Osteoblast (primary cell): ENCODE measurements around the gene ACVR1C. TPM values are rescaled to one million over a fixed set of nuclear protein-coding genes. Genes with fewer than 3 reads are reported as not detected.

Experiments
- DNase-seq: peaks from one replicate; pipeline ENCODE4 v3.0.0; 2011; ENCODE audit warnings: low spot score, mixed read lengths; ENCODE audit not compliant: insufficient read length; ENCODE audit errors: missing footprints
- H2AFZ ChIP-seq: 2 replicates; pipeline ENCODE4 v1.6.0; 2011; ENCODE audit warnings: mild to moderate bottlenecking, low read length
- H3K27ac ChIP-seq: 2 replicates; pipeline ENCODE4 v1.5.1; 2011; ENCODE audit warnings: mild to moderate bottlenecking, low read depth, low read length, moderate library complexity
- H3K27me3 ChIP-seq: 2 replicates; pipeline ENCODE4 v1.6.0; 2012; ENCODE audit warnings: mild to moderate bottlenecking, control low read depth, inconsistent platforms, low read length, moderate library complexity; ENCODE audit not compliant: insufficient read depth
- H3K36me3 ChIP-seq: 2 replicates; pipeline ENCODE4 v1.5.1; 2011; ENCODE audit warnings: mild to moderate bottlenecking, low read length, control low read depth, moderate library complexity; ENCODE audit not compliant: insufficient read depth
- H3K4me1 ChIP-seq: 2 replicates; pipeline ENCODE4 v1.5.1; 2011; ENCODE audit warnings: mild to moderate bottlenecking, low read length, control low read depth, moderate library complexity; ENCODE audit not compliant: insufficient read depth
- H3K4me2 ChIP-seq: 2 replicates; pipeline ENCODE4 v1.6.0; 2011; ENCODE audit warnings: mild to moderate bottlenecking, low read length; ENCODE audit not compliant: insufficient read depth
- H3K4me3 ChIP-seq: fragments of 200-600 bp; sonication (generic); 3 replicates; pipeline ENCODE4 v1.5.1; 2012; ENCODE audit warnings: mild to moderate bottlenecking, low read length, inconsistent platforms; ENCODE audit not compliant: insufficient read depth
- H3K79me2 ChIP-seq: 2 replicates; pipeline ENCODE4 v1.6.0; 2012; ENCODE audit warnings: mild to moderate bottlenecking, low read length, control low read depth, inconsistent platforms; ENCODE audit not compliant: insufficient read depth
- H3K9me3 ChIP-seq: 2 replicates; pipeline ENCODE4 v1.5.1; 2011; ENCODE audit warnings: low read depth, low read length, control low read depth
- H4K20me1 ChIP-seq: 2 replicates; pipeline ENCODE4 v1.6.0; 2012; ENCODE audit warnings: mild to moderate bottlenecking, low read length, control low read depth; ENCODE audit not compliant: insufficient read depth
- total RNA-seq: library from RNA; depleted of rRNA; stranded (reverse); fragments of >200 nt; gene quantifications from 2 replicates; pipeline ENCODE4 v1.2.3, GENCODE V29; 2012
- TF ChIP-seq, protein P1 (sequence below): IDR thresholded peaks from 2 replicates; pipeline ENCODE4 v1.5.1; 2011; ENCODE audit warnings: mild to moderate bottlenecking, low read depth, low read length, moderate library complexity; ENCODE audit errors: extremely low read depth

Gene ACVR1C
- 0.29 and 0.36 TPM in 2 replicates for total RNA-seq

DNA sequence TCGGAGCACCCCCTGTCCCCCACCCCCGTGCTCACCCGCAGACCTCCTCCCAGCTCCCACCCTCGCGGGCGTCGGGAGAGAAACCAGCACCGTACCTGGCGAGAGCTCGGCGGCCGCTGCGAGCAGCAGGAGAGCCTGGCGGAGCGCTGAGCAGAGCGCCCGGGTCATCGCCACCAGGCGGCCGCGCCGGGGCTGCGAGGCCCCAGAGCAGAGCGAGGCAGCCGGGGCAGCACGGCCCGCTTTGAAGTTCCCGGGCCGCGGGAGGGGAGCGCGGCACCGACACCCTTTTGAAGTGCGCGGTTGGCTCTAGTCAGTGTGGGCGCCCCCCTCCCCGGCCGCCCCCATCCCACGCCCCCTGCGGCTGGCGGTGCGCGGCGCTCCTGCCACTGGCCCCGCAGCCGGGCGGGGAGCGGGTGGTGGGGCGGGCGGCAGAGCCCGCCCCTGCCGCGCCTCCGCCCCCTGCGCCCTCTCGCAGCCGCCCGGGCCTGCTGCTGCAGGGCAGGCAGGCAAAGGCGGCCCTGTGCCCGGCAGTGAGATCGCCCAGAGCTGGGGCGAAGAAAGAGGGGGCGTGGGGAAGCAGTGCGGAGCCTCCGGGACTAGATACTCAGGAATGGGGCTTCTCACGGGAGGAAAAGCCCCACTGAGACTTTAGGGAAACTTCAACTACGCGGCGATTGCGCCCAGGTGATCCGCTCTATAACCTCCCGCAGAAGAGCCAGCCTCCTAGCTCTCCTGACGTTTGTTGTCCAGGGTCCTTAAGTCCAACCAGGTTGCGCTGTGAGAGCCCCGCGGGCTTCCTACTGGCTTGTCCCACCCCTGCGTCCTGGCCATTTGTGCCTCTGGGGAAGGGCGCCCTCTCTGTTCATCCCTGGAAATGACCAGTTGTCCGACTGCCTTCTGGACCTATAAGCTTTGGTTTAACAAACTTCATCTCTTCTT, at the start of gene ACVR1C:
ACVR1C (minus strand) TSS at position 388 of the 939 bp plus-strand sequence; CDS start at position 168, 220 bp downstream.
- H3K27ac ChIP-seq: no peak within 1 kb of the TSS
- peaks cover 5% of the 10 kb centered on the region for H3K4me1 ChIP-seq
- H3K27me3 ChIP-seq: peaks cover 14% of the 10 kb centered on the region
- H3K4me3 ChIP-seq: peak within 1 kb of the TSS; percentile 72
- no peaks in the 10 kb centered on the region for H3K36me3 ChIP-seq
- H3K79me2 ChIP-seq: no peaks in the 10 kb centered on the region
- H4K20me1 ChIP-seq: no peaks in the 10 kb centered on the region
- DNase-seq: peak; percentile 97
- H3K4me2 ChIP-seq: peak within 1 kb of the TSS; percentile 92
- TF ChIP-seq, protein P1, sequence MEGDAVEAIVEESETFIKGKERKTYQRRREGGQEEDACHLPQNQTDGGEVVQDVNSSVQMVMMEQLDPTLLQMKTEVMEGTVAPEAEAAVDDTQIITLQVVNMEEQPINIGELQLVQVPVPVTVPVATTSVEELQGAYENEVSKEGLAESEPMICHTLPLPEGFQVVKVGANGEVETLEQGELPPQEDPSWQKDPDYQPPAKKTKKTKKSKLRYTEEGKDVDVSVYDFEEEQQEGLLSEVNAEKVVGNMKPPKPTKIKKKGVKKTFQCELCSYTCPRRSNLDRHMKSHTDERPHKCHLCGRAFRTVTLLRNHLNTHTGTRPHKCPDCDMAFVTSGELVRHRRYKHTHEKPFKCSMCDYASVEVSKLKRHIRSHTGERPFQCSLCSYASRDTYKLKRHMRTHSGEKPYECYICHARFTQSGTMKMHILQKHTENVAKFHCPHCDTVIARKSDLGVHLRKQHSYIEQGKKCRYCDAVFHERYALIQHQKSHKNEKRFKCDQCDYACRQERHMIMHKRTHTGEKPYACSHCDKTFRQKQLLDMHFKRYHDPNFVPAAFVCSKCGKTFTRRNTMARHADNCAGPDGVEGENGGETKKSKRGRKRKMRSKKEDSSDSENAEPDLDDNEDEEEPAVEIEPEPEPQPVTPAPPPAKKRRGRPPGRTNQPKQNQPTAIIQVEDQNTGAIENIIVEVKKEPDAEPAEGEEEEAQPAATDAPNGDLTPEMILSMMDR: peak; percentile 74
- peak within 1 kb of the TSS; percentile 94 for H2AFZ ChIP-seq
- H3K9me3 ChIP-seq: no peaks in the 10 kb centered on the region

DNA sequence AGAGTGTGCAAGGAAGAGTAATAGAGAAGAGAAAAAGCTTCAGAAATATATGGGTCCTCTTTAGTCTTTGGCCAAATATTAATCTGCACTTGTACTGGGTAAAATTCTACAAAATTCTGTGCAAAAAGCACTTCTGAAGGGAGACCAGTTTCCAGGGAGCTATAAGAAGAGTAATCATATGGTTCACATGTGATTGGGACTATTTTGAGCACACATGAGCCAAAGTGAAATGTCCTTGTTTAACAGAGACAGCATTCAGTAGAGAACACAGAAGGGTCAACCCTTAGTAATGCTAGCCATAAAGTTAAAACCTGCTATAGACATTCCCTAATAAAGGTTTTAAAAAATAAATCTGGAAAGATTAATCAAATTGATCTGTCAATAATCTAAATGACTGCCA, 49.3 kb upstream of the ACVR1C start:
- H3K4me3 ChIP-seq: no peak overlapping the region

DNA sequence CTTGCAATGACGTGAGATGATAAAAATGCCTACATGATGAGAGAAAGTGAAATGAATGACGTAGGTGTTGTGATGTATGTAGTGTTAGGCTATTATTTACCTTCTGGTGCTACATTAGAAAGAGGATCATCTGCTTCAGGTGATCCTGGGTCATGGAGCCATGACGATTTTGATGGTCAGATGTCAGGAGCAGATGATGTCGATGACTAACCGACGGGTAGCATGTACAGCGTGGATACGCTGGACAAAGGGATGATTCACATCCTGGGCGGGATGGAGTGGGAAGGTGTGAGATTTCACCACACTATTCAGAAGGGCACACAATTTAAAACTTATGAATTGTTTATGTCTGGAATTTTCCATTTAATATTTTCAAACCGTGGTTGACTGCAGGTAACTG, 43.5 kb upstream of the ACVR1C start:
- TF ChIP-seq, protein P1: no peak
- DNase-seq: no peak
- no peaks in the 10 kb centered on the region for H4K20me1 ChIP-seq
- no peaks in the 10 kb centered on the region for H3K36me3 ChIP-seq
- no peaks in the 10 kb centered on the region for H3K27me3 ChIP-seq
- H3K9me3 ChIP-seq: no peaks in the 10 kb centered on the region
- no peak overlapping the region for H3K4me2 ChIP-seq
- no peak overlapping the region for H3K4me3 ChIP-seq
- H3K79me2 ChIP-seq: no peaks in the 10 kb centered on the region
- no peaks in the 10 kb centered on the region for H3K4me1 ChIP-seq
- no peak overlapping the region for H3K27ac ChIP-seq
- H2AFZ ChIP-seq: no peak overlapping the region

More for the DNA sequence above, 49.3 kb upstream of the ACVR1C start:
- H3K79me2 ChIP-seq: no peaks in the 10 kb centered on the region
- no peak overlapping the region for H3K27ac ChIP-seq
- TF ChIP-seq, protein P1: no peak
- H3K4me2 ChIP-seq: no peak overlapping the region
- no peaks in the 10 kb centered on the region for H3K36me3 ChIP-seq
- no peaks in the 10 kb centered on the region for H3K27me3 ChIP-seq
- H3K4me1 ChIP-seq: no peaks in the 10 kb centered on the region
- no peak overlapping the region for H2AFZ ChIP-seq
- no peaks in the 10 kb centered on the region for H3K9me3 ChIP-seq
- H4K20me1 ChIP-seq: no peaks in the 10 kb centered on the region
- DNase-seq: no peak

DNA sequence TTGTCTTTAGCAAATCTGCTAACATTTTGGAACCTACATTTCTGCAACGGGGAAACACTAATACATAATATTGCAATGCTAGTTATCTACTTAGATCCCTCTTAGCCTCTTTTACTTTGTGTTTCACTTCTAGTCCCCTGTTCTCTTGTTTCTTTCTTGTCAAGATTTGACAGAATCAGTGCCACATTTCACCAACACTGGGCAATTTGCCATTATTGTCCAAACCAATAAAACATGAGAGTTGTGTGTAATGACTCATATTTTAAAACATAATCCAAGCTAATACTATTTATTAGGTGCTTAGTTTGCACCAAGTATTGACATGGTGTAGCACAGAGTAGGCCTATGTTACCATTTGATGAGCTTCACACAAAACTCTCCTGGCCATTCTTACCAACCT, 33.7 kb upstream of the ACVR1C start:
- Histone ChIP-seq H3K27ac (no peak overlapping the region), H2AFZ (no peak overlapping the region), H3K9me3 (no peaks in the 10 kb centered on the region), H3K27me3 (no peaks in the 10 kb centered on the region), H4K20me1 (no peaks in the 10 kb centered on the region), H3K4me3 (no peak overlapping the region), H3K4me1 (no peaks in the 10 kb centered on the region), H3K79me2 (no peaks in the 10 kb centered on the region), H3K36me3 (no peaks in the 10 kb centered on the region), H3K4me2 (no peak overlapping the region)
- DNase-seq: no peak
- TF ChIP-seq, protein P1: no peak
